Activated CD8-positive, alpha-beta memory T cell treated with anti-CD3 and anti-CD28 coated beads, Interleukin-2, amount 50 U/mL, for 24 hours (primary cell): ENCODE results near the gene ATG2A.

Experiments
- DNase-seq: peaks from one replicate; pipeline ENCODE4 v3.0.0-alpha.2; 2020; ENCODE audit errors: extremely low read depth

Gene ATG2A

GRCh38 chr11:64885367-64886286 lies 31.4 kb downstream of the ATG2A start:
- DNase-seq, result no peak

- no peak for DNase-seq
Measured at GRCh38 chr11:64884019-64884418, 33.0 kb downstream of the ATG2A start.

GRCh38 chr11:64883575-64883974 lies 33.4 kb downstream of the ATG2A start:
- DNase-seq, result no peak

GRCh38 chr11:64882243-64882642 lies 34.8 kb downstream of the ATG2A start:
- DNase-seq, result no peak

- no peak for DNase-seq
Measured at GRCh38 chr11:64881476-64881875, 35.5 kb downstream of the ATG2A start.

- DNase-seq, result no peak
Measured at GRCh38 chr11:64880240-64881001, 36.6 kb downstream of the ATG2A start.

GRCh38 chr11:64879244-64879900 lies 37.6 kb downstream of the ATG2A start:
- DNase-seq, result no peak

GRCh38 chr11:64878494-64879243 lies 38.3 kb downstream of the ATG2A start, which contains the start of gene EHD1:
EHD1 (minus strand) TSS chr11:64878621; CDS start chr11:64878464, 157 bp downstream.
- peak; percentile 98 for DNase-seq

GRCh38 chr11:64878223-64878493 lies 38.9 kb downstream of the ATG2A start:
- no peak for DNase-seq

GRCh38 chr11:64877390-64878222 lies 39.4 kb downstream of the ATG2A start:
- no peak for DNase-seq

GRCh38 chr11:64876835-64877341 lies 40.1 kb downstream of the ATG2A start:
- DNase-seq, result no peak

- no peak for DNase-seq
Measured at GRCh38 chr11:64876229-64876750, 40.7 kb downstream of the ATG2A start.

GRCh38 chr11:64875369-64876228 lies 41.4 kb downstream of the ATG2A start:
- DNase-seq, result no peak

- no peak for DNase-seq
Measured at GRCh38 chr11:64874308-64875240, 42.4 kb downstream of the ATG2A start.

GRCh38 chr11:64872790-64873488 lies 44.1 kb downstream of the ATG2A start:
- no peak for DNase-seq

GRCh38 chr11:64871492-64871891 lies 45.5 kb downstream of the ATG2A start:
- DNase-seq, result no peak

GRCh38 chr11:64870893-64871466 lies 46.0 kb downstream of the ATG2A start:
- no peak for DNase-seq
